ENCODE data around the gene SOCS7.
"Not testable (repeated sequence)": the region's sequence is repeated elsewhere in the genome, so short reads cannot be mapped to it uniquely, and the experiment has no call there.

SOCS7 gene

DNA sequence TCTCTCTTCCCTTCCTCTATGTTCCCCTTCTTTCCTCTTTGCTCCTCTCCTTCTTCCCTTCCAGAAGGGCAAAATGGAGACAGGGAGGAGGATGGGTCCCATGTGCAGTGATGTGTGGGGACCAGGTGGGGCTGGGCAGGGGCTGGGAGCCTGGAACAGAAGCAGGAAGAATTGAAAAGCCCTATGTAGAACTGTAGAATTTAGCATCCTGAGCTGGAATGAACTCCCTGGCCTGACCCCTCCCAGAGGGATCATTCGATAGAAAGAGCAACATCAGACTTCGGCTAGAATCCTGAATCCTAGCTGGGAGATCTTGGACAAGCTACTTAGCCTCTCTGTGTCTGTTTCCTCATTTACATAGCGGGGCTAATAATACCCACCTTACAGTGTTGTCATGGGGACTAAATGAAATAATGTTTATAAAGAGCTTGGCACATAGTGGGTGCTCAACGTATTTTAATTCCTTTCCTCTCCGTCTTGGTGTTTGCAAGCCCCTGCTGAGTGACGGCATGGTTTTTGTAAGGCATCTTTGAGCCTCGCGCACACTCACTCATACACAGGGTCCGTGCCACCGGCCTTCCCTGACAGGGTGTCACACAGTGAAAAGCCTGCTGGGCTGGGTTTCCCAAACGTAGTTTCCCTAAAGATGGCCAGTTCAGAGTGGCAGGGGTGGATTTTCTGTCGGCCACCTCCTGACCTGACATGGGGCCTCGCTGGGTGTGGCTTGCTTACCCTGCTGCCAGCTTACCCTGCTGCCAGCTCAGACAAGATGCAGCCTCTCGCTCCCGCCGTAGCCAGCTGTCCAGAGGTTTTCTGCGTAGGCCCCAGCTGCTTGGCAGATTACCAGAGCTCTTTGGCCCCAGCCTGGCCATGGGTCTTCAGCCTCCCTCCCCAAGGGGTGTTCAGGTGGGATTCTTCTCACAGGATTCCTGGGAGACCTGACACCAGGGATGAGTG lies 70.5 kb downstream of the SOCS7 start:
- no peak for DNase-seq

DNA sequence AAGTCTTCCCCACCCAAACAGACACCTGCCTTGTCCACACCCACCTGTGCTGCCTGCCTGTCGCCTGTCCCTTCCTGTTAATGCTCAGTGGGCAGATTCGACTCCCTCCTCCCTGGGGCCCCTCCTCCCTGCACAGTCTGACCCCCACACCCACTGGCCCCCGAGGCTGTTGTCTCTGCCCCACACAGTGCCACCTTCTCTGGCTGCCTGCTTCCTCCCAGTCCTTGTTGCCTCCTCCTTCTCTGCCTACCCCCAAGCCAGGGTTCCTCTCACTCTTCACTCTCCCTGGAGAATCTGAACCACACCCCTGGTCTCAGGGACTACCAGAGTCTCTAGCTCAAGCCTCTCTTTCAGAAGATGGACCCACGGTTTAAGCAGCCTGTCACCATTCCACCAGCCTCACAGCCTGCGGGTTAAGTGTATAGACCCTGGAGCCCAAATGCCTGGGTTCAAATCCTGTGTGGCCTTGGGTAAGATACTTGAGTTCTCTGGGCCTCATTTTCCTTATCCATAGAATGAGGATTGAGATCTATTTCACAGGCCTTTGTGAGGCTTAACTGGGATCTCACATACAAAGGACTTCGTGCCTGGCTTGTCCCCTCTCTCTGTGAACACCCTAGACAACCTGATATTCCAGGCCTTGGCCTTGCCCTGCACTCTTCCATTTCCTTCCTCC lies 72.8 kb downstream of the SOCS7 start:
- DNase-seq: no peak

DNA sequence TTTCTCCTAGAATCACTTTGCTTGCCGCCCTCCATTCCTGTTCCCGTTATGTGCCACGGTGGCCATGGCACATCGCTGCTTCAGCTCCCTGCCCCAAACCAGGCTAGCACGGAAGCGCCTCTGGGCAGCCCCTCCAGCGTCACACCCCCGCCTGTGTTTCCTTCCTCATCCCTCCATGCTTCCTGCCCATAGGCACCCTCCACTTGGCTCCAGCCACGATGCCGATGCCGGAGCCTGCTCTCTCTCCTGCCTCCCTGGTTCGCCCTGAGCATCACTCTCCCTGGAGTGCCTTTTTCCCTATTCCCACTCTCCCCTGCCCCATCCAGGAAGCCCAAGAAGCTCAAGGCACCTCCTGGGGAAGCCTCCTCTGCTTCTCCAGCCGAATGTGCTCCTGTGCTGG lies 73.4 kb downstream of the SOCS7 start:
- no peak for DNase-seq

DNA sequence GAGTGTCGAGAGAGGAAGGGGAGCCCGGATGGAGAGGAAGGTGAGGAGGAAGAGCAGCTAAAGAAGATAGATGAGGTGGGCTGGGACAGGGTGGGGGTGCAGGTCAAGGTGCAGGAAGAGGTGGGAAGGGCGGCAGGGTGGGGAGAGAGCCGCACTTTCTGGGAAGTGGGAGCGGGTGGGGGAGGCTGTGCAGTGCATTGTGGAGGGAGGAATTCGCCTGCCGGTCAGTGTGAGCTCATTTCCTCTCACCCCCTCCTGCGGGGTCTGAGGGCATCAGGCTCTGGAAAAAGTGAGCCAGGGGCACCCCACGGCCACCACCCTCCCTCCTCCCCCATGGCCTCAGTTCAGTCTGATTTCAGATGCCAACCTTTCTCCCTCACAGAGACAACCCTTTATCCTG lies 74.1 kb downstream of the SOCS7 start:
- DNase-seq: no peak

DNA sequence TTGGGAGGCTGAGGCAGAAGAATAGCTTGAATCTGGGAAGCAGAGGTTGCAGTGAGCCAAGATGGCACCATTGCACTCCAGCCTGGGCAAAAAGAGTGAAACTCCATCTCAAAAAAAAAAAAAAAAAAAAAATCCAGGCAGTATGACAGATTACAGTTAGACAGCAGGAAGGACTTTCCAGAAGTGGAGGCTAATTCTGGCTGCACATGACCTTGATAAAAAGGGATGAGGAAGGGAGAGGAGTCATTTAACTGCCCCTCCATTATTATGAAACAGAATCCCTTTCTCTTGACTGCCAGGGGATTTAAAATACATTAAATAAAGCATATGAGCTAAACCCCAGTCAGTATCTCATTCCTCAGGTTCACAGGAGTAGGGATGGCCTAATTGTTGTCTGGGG lies 74.8 kb downstream of the SOCS7 start:
- DNase-seq: no peak

DNA sequence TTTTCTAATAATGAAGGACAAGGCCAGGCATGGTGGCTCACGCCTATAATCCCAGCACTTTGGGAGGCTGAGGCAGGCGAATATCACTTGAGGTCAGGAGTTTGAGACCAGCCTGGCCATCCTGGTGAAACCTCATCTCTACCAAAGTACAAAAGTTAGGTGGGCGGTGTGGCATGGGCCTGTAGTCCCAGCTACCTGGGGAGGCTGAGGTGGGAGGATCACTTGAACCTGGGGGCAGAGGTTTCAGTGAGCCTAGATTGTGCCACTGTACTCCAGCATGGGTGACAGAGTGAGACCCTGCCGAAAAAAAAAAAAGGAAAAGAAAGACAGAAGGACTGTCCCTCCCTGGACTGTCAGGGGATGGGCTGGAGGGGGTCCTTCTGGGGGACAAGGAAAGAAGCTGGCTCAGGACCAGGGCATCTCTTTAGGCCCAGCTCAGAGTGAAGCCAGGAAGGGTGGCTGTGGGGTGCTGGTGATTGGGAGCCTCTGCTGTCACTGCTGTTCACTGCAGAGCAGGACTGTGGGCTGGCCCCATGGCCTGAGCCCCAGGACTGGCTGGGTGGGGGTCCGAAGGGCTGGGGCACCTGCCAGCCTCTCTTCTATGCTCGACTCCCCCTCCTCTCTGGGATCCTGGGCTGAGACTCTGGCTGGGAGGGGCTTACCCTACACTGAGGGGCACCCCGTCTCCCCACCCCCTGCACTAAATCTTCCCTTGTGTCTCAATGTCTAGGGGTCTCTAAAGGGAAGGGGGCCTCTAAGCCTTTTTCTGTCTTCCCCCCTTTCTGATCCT lies 75.7 kb downstream of the SOCS7 start:
- no peak for DNase-seq

DNA sequence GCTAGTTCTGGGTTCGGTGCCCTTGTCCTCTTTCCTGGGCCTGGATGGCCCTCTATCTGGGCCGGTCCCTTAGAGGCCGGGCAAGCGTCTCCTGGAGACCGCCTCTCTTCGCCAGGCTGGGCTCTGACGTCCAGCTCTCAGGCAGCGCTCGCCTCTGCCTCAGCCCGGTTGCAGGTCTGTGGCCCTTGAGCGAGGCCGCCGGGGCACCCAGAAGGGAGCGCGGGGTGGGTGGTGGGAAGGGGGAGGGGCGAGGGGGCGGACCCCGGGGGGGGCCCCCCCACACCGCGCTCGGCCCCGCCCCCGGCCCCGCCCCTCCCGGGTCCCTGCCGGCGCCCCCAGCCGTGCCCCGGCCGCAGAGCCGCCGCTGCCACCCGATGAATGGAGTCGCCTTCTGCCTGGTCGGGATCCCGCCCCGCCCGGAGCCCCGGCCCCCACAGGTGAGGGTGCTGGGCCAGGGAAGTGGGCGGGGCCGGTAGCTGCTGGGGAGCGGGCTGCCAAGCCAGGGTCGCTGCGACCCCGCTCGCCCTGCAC lies 76.5 kb downstream of the SOCS7 start, which contains the start of gene ARHGAP23:
Gene ARHGAP23 (plus strand): TSS at position 353 of the 531 bp plus-strand sequence. CDS start 22 bp downstream, at position 375.
- DNase-seq: peak; percentile 14

DNA sequence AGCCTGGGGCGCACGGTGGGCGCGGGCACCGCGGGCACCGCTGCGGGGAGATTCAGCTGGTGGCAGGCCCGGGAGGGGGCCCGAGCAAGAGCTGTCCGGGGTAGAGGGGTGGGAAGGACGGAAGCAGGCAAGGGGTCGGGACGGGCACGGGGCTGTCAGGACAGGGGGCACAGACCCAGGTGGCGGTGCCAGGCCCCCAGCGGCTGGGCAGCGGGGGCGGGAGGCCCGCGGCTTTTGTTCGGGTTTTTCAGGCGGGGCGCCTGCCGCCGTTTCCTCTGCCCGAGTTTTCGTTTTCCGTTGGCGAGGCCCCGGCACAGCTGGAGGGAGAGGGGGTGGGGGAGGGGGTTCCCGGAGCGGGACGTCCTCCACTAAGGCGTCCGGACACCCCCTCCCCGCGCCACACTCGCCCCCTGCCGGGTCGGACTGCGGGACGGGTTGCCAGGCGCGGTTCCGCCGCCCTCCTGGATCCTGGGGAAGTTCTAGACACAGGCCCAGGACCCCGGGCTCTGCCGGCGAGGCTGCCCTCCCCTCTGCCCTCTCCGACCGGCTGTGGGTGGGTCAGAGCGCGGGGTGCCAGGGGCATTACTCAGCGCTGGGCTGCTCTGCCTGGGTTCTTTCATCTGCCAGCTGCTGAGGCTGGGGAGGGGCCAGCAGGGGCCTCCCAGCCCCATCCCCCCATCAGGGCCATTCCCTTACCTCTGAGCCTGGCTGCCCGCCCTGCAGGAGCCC lies 77.2 kb downstream of the SOCS7 start:
- no peak for DNase-seq

DNA sequence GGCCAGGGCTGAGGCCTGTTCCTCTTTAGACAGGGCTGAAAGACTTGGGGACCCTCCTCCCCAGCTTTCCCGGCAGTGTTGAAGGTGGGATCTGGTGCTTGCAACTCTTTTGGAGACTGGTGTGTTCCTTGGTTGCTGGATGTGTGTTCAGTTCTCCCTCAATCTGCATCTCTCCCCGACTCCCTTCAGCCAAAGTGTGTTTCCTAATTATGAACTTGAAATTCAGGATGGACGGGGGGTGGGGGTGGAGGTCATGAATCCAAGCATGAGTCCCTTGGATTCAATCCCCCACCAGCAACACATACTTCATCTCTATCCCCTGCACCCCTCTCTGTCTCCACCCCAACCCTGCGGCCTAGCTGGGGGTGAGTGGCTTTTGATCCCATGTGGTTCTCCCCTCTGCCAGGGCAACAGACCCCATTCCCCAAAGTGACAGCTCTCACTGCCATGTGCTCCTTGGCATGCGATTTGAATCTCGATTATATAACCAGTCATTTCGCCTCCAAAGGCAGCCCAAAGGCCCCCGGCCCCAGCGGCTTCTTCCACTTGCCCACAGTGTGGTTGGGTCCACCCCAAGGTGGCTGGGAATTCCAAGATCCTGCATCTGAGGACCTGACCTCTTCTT lies 77.9 kb downstream of the SOCS7 start:
- DNase-seq: no peak

DNA sequence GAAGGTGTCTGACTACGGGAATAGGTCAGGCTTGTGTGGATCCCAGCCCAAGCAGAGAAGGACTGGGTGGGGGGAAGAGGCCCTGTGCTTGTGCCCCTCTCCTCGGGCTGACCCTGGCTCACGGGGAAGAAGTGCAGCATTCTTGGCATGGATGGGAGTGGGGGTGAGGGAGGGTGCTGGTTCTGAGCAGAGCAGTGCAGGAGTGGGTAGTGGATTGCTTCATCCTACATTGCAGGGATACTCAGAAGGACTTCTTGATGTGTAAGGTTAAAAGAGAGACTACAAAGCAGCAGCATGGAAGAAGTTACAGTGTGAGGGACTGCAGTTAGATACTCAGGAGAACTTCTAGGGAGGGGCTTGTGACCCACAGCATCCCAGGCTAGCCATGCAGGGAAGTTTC lies 78.7 kb downstream of the SOCS7 start:
- DNase-seq: no peak

DNA sequence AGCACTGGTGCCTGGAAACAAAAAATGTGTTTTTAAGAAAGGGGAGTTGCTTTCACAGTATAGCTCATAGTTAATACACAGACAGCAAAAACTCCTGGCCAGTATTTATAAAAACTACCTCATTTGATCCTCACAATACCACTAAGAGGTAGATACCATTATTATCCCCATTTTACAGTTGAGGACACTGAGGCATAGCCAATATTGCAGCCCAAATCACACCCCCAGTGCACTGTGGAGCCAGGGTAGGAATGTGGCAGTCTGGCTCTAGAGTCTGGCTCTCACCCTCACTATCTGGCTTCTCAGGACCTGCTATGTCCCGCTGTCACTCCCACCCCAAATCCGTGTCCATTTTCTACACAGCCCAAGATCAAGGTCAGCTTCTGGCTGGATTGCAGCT lies 79.2 kb downstream of the SOCS7 start:
- DNase-seq: no peak

DNA sequence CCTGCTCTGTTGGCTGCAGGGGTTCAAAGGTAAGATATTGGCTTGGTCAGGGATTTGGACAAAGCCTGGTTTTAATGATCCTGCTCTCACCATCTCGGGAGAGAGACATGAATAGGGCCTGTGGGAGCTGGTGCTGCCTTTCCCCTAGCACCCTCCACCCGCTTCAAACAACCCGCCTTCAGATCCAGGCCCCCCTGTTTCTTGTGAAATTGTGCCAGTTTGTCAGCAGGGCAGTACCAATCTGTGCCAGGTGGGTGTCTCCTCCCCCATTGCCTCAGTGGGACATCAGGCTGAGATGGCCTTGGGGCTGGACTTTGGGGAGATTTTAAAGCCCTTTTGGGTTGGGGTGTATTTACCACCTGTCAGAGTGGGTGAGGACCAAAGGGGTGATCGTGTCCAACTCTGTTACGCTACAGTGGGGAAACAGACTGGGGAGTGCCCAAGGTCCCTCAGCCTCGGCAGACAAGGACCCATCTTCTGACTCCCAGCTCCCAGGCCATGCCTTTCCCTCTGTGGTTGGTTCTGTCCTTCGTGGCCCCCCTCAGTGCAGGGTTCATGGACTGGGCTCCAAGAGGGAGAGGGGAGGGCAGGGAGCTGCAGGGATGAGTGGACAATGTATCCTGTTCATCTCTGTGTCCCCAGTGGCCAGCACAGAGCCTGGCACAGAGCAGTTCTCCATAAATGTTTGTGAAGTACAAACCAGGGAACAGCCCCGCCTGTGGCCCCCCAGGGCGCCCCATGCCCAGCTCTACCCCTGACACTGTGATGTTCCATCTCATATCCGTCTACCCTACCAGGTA lies 79.9 kb downstream of the SOCS7 start:
- no peak for DNase-seq

DNA sequence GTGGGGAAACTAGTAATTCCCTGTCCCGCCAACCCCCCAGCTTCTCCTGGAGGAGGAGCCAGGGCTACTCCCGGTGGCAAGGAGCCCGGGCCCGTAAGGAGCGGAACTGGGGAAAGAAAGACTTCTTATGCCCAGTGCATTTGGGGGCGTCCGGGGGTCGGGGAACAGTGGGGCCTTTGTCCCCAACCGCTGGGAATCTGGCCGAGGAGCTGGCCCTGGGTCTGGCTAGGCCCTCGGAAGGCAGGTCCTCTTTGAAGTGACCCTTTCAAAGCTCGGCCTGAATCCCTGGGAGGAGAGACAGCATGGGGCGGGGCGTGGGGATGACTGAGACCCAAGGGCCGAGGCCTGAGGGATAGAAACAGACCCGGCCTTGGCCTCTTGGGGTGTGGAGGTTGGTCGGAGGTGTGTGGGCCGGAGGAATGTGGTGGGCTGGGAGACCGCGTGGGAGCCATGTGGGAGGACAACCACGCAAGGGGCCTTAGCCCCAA lies 82.6 kb downstream of the SOCS7 start:
- no peak for DNase-seq

DNA sequence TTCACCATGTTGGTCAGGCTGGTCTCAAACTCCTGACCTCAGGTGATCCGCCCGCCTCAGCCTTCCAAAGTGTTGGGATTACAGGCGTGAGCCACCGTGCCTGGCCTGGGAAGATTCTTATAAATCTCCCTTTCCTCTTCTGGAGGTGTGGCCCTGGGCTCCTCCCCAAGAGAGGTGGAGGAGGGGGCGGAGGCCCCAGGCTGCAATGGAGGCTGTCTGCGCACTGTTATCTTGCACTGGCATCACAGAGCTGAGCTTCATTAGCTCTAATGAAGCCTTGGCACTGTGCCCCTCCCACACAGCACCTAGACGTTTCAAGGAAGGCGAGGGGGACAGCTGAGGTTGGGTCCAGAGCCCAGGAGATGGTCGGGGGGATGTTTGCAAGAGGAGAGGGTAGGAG lies 84.2 kb downstream of the SOCS7 start:
- no peak for DNase-seq

DNA sequence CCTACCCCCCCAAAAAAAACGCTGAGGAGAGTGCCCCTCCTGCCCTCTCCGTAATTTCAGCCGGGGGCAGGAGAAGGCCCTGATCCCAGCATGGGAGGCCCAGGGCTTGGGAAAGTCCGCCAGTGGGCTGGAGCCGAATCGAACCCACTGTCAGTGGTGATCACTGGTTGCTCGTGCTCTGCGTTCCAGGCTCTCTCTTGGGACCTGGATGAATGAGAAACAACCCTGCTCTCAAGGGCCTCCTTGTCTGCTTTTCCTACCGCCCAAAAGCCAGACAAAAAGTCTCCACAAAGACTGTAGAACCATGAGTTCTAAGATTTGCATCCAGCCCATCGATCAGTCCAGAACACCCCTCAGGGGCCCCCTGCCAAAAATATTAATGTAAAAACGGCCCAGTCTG lies 84.7 kb downstream of the SOCS7 start:
- DNase-seq: no peak

DNA sequence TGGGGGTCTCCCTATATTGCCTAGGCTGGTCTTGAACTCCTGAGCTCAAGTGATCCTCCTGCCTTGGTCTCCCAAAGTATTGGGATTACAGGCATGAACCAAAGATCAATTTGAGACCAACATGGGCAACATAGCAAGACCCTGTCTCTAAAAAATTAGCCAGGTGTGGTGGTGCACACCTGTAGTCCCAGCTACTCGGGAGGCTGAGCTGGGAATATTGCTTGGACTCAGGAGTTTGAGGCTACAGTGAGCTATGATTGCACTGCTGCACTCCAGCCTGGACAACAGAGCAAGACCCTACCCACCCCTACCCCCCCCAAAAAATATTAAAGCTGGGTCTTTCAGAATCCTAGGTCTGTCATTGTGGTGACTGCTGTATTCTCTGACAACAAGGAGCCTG lies 85.7 kb downstream of the SOCS7 start:
- DNase-seq: not testable (repeated sequence)

DNA sequence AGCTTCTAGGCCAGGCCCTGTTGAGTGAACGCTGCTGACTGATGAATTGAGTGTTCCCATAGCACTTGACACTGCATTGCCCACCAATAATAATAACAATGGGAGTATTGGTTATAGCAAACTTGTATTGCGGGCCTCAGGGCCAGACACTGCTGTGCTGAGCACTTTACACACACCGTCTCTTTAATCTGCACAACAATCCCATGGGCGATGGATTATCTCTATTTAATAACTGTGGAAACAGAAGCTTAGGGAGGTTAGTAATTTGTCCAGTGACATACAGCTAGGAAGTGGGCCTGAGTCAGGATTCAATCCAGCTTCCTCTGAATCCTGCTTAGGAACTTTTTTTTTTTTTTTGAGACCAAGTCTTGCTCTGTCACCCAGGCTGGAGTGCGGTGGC lies 87.8 kb downstream of the SOCS7 start:
- DNase-seq: no peak

DNA sequence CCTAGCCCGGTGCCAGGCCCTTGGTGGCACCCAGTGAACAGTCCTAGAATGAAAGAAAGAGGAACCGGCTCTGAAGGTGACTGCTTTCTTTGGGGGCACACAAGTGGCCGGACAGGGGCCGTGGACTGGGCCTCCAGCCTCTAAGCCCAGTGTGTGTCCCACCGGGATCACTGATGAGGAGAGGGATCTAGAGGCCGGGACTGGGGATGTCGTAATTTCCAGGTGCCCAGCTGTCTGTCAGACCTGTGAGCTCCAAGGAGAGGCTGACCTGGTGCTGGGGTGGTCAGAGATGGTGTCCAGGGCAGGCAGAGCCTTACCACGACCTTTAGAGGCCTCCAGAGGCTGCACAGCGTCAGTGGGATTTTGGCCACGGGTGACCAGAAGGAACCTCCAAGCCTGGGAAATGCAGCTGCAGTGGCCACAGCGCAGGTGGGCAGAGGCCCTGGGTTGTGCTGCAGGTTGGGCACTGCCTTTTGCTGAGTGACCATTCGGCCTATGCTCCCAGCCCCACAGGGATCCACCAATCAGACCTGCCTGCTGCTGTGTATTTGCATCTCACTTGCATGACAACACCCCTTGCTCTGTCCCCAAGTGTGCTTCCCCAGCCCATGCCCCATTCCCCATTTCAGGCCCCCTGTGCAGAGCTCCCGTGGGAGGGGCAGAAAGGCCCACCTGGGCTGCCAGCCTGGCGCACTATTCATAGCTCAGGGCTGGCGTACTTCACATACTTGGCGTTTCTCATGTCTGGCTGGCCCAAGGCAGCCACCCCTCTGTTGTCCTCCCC lies 89.2 kb downstream of the SOCS7 start:
- DNase-seq: no peak

DNA sequence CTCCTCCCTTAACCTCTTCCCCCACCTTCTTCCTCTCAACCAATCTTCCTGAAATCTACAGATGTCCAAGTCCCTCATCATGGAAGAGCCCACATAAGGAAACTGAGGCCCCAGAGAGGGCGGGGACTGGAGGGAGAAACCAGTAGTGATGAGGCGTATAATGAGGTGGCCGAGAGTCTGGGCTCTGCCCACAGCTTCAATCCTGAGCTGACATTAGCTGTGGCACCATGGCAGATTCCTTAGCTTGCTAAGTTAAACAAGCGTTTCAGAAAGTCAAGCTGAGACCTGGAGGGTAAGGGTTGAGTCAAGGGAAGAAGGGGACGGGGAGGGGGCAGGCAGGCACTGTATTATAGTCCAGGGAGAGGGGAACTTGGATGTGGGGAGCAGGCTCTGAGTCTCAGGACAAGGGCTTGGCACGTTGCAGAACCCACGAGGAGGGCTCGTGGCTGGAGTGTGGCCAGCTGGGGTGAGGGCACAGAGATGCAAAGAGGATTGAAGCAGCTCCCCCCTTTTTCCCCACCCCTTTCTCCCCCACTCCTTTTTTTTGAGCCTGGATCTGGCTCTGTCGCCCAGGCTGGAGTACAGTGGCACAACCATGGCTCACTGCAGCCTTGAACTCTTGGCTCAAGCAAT lies 89.9 kb downstream of the SOCS7 start:
- DNase-seq: no peak

All from central memory CD4-positive, alpha-beta T cell (primary cell).